OCI-LY3 (cell line): Measurements from ENCODE around the gene SCAMP5.

Experiments
- CTCF ChIP-seq: fragments of 200-600, 300-600 bp; sonication (generic); IDR thresholded peaks from 2 replicates; pipeline ENCODE4 v1.5.1; 2014; ENCODE audit warnings: antibody characterized with exemption, low read length, low read depth
- EZH2phosphoT487 ChIP-seq: fragments of 200-600 bp; shearing (Covaris generic); IDR thresholded peaks from 2 replicates; pipeline ENCODE4 v1.6.1; 2018; ENCODE audit warnings: antibody characterized with exemption, mixed run types, low read depth

- TF ChIP-seq EZH2phosphoT487 (no peak), CTCF (no peak)
Observed at GRCh38 chr15:74955017-74955416, 40.3 kb upstream of the SCAMP5 start.
